Activated CD4-positive, alpha-beta T cell treated with anti-CD3 and anti-CD28 coated beads for 48 hours (primary cell): ENCODE data around the gene IREB2.
A peak's percentile ranks its signal among the peaks of the same experiment; 100 is the strongest.

ENCODE experiments used
- DNase-seq: peaks from one replicate; pipeline ENCODE4 v3.0.0-alpha.2; 2020

IREB2 gene

DNA sequence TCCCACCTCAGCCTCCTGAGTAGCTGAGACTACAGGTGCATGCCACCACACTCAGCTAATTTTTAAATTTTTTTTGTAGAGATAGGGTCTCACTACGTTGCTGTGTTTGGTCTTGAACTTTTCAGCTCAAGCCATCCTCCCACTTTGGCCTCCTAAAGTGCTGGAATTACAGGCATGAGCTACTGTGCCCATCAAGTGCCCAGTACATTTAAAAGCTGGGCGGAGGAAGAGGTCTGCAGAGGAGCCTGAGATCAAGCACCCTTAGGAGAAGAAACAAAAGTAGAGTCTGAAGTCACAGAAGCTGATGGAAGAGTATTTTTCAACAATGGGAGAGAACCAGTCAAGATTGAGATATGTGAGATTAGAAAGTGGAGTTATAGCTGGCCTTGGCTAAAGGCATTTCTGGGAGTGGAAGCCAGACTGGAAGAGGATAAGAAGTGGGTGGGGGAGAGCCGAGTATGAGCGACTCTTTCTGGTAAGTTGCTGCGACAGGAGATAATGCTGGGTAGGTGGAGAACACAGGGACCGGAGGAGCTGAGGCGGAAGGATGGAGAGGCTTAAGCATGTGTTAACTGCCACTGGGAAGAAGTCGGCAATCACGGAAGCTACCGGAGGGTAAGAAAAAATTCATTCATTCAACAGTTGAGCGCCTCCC lies 782 bp upstream of the IREB2 start:
- DNase-seq: no peak

DNA sequence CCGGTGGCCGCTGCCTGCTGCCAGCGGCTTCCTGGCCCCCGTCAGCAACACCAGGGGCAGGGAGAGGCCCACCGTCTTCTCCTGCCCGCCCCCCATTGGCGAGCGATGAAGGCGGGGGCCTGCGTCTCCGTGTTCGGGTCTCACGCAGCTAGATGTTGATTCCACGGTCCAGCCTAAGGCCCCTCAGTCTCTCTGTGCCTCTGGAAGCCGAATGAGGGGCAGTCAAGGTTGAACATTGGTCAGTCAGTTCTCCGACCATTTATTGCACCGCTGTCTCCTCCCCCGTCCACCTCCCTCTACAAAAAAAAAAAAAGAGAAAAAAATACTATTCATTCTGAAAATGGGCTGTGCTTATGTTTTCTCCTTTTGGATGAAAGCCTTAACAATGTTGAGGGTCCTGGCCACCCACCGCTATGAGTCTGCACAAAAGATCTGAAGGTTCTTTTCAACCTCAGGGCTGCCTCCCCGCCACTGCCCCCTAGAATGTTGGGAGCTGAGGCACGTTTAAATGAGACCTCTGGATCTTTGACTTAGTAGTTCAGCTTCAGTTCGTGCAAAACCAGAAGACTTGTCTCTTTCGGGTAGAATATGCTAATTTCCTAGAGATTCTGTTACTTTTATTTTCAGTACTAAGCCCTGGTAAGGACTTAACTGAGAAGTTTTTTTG lies 736 bp downstream of the IREB2 start:
- DNase-seq: peak; percentile 47

DNA sequence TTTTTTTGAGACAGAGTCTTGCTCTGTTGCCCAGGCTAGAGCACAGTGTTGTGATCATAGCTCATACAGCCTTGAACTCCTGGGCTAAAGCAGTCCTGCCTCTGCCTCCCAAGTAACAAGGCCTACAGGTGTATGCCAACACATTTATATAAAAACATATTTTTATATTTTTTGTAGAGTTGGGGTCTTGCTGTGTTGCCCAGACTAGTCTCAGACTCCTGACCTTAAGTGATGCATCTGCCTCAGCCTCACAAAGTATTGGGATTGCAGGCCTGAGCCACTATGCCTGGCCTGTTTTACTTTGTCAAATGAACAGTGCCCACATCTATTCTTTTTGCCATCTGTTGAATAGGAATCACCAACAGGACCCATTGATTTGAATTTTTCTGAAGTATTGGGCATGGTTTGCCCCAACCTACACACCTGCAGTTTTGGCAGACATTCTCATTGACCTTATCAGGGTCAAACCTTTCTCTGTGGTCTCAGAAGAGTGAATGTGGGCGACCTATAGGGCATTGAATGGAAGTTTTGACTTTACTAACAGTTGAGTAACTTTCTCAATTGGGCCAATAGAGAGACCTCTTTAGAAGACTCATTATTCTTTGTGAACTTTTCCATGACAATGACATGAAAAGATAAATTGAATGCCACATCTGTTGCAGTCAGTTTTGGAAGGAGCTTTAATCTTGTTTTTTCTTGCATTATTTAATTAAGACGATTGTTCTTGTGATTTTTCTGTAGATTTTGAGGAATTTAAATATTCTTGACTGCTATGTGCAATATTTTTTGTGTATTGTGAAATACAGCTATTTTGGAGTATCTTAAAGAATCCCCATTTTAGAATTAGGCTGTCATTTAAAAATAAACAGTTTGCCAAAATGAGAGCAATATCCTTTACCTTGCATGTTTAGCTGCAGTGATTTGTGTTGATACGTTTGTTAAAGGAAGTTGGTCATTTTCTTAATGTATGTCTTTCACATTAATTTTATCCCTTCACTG lies 2.7 kb downstream of the IREB2 start:
- DNase-seq: peak; percentile 23

DNA sequence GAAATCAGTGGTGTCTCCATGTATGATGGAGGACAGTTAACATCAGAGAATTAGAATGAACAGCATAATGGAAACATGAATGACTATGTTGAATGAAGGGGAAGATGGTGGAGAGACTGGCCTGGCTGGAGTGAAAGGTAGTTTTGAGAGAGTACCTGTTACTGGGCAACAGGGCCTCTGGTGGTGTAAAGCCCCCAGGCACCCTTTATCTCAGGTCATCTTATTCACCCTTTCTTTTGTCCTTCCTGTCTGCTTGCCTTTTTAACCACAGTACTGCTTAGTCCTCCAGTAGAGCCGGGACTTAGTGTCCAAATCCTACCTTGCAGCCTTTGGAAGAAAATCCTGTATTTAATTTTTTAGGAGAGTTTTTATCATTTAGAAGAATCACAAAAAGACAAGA lies 6.2 kb downstream of the IREB2 start:
- DNase-seq: no peak

DNA sequence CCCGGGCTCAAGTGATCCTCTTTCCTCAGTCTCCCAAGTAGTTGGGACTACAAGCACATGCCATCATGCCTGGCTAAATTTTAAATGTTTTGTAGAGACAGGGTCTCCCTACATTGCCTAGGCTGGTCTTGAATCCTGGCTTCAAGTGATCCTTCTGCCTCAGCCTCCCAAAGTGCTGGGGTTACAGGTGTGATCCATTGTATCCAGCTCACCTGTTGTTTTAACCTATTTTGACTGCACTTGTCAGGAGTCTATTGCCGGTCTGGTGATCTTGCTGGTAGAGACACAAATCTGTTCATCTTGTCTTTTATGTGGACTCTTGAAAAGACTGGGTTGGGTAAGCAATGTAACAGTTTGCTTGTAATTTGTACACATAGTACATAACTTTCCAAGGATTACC lies 7.9 kb downstream of the IREB2 start:
- no peak for DNase-seq

DNA sequence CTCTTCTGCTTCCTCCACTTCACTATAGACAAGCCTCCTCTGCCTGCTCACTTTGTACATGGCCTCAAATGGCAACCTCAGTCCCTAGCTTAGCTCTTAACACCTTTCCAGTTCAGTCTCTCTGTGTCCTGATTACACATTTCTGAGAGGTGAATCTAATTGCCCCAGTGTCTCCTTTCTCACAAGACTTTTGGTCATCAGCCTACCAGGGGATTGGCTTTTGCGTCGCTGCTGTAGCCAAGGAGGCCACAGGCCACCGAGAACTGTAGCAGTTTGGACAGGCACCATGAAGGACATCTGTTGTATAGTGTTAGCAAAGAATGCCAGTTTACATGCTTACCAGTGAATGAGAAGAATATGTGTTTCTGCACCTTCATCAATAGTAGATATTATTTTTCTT lies 8.5 kb downstream of the IREB2 start:
- no peak for DNase-seq

DNA sequence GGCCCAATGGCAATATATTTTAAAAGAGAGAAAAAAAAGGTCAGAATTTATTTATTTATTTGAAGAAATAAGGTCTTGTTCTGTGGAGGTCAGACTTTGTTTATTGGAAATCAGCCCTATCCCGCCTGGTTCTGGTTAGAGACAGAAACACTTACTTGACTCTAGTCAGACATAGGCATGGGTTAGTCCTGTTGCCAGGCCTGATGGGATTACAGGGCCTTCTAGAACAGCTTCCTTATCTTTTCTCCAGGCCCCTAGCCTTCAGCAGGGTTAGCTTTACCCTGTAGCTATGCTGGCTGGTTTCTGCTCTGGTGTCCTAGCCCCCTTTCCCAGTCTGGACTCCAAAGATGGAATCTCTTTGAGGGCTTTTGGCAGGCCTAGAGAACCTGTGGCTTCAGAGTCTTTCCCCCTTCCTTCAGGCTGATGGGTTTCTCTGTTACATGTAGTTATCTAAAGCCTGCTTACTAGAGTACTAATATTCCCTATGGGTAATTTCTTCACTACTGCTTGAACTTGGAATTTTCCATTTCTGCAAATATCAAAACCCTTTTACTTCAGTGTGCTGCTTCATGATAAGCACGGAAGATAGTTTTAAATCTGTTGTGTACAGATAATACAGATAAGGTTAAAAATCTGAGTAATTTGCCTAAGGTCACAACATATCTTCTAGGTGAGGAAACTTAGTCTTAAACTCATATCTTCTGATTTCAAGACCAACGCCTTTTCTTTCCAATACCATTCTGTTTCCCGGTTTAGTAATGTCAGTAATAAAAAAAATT lies 10.6 kb downstream of the IREB2 start:
- no peak for DNase-seq

DNA sequence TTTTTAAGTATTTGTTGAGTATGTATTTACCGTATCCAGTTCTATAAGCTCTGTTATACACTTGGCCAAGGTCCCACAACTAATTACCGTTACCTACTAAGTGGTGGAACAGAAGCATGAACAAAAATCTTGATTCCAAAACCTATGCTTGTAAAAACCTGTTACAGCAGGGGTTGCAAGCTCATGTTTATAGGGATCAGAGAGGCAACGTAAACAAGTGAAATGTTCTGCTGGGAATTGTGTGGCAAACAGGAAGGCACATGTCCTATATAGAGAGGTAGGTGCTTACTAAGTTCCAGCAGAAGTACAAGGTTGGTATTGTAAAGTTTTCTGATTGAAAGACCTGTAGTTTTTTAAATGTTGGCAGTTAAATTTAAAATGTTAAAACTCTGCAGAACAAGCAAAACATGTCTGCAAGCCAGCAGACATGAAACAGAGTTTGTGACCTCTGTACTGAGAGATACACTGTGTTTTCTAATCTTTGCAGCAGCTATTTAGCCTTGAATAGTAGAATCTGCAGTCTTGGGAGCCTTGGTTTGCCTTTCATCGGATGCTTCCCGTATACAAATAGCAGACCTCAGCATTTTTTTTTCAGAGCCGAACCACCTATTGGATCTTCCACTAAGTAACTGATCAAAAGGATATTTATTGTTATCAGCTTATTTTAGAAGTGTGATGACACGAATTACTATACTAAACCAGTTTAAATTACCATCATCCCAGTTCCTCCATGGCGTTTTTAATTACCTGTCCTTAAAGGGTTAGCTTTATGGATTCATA lies 11.4 kb downstream of the IREB2 start:
- DNase-seq: no peak

DNA sequence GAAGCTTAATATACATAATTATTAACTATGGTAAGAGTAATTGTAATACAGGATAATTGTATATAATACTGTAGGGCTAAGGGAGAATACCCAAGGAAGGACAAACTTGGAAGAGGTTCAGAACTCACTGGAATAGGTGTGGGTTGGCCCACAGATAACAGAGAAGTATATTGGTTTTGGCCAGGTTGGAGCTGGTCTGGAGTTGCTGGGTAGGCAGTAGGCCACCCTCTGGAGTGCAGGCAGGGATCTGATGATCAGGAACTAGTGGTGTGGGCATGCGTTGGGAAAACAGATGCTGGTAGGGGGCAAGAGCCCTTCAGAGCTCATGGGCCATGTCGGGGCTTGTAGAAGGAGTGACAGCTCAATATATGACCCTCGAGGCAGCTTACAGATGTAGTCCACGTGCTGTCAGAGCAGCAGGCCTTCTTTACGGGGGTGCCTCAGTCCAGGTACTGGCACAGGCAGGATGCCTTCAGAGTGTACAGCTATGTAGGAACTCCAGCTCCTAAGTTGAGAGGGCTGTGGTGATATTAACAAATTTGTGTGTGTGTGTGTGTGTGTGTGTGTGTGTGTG lies 12.4 kb downstream of the IREB2 start:
- DNase-seq: no peak

DNA sequence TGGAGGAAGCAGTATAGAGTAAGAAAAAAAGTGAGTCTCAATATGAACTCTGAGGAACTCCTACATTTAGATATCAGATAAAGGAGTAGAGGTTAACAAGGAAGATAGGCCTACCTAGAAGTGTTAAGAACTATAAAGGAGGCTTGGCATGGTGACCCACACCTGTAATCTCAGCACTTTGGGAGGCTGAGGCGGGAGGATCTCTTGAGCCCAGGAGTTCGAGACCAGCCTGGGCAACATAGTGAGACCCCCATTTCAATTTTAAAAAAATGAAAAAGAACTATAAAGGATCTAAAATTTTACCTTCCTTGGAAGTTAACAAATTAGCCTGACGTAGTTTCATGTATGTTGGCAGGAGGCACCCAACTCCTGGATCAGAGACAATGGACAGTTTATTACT lies 14.5 kb downstream of the IREB2 start:
- no peak for DNase-seq

DNA sequence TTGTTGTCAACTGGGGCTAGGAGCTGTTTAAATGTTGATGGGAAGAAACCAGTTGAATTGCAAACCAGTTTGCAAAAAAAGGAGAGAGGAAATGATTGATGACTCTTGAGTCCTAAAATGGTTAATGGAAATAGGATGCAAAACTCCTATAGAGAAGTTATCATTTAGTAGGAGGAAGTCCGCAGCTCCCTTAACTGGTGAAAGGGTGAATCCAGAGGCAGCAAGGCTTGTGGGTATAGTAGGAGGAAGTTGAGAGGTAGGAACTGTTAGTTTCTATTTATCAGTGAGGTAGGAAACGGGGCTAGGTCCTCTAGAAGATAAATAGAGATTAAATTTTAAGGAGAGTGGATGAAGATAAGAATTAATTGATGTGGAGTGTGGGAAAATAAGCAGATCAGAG lies 15.4 kb downstream of the IREB2 start:
- no peak for DNase-seq

DNA sequence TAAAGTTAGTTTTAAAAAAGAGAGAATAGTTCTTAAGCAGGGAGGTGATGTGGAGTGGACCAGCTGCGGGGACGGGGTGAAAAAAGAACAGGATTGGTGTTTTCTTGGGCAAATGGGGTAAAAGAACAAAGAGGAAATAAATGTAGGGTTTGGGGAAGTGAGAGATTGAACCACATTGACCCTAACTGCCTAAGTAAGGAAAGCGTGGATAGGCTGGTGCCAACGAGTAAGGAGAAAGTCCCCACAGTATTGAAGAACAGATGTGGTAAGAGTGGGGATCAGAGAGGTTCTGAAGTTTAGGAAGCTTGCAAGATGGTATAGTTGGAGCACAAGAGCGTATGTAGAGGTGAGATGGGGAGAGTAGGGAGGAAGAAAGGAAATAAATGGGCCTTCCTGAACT lies 17.0 kb downstream of the IREB2 start:
- no peak for DNase-seq

DNA sequence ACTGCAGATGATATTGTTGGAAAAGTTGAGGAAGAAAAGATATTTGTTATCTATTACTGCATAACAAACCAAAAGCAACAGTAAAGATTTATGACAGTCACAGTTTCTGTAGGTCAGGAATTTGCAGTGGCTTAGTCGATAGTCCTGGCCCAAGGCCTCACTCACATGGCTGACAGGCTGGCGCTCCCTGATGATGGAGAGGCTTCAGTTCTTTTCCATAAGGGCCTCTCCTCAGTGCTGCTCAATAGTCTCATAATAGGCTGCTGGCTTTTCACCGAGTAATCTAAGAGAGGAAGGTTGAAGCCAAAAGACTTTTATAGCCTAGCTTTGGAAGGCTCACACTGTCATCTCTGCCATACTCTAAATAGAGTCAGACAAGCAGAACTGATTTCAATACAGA lies 17.7 kb downstream of the IREB2 start:
- no peak for DNase-seq

DNA sequence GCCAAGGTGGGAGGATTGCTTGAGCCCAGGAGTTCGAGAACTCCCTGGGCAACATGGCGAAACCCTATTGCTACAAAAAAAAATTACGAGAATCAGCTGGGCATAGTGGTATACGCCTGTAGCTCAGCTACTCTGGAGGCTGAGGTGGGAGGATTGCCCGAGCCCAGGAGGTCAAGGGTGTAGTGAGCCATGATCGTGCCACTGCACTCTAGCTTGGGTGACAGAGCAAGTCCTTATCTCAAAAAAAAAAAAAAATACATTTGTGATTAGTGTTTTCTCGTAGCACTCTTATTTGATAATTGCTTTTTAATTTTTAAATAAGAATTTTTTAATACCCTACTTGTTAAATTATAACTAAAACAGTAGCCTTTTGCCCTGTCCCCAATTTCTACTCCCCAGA lies 18.4 kb downstream of the IREB2 start:
- DNase-seq: no peak

DNA sequence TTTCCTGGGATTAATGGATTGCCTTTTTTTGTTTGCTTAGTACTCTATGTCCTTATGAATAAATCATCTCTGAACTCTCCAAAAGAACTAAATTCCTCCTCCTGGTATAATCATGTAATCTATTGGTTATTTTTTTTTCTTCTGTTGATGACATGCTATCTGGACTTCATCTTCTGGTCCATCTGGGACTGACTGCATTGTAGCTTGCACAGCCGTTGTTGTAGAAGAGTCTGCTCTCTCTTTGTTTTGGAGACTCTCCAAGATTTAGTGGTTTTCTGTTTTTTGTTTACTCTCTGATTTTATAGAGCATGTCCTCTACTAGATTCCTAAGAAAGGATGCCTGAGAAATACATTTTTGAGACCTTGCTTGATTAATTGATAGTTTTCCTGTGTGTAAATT lies 19.1 kb downstream of the IREB2 start:
- DNase-seq: no peak

DNA sequence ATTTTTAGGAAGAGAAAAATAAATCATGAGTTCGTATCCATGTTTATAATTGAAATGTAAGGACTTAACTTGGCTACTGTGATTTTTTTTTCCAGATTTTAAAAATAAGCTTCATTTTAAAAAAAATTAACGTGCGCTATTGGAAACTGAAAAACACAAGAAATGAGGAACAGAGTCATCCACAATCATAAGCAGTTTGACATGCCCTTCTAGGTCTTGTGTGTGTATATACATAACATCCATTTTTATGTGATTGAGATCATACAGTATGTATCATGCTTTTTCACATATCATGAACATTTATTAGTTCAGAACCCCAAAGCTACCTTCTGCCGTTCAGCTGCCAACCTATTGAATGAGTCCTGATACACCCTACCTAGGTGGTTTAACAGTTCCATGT lies 22.7 kb downstream of the IREB2 start:
- no peak for DNase-seq

DNA sequence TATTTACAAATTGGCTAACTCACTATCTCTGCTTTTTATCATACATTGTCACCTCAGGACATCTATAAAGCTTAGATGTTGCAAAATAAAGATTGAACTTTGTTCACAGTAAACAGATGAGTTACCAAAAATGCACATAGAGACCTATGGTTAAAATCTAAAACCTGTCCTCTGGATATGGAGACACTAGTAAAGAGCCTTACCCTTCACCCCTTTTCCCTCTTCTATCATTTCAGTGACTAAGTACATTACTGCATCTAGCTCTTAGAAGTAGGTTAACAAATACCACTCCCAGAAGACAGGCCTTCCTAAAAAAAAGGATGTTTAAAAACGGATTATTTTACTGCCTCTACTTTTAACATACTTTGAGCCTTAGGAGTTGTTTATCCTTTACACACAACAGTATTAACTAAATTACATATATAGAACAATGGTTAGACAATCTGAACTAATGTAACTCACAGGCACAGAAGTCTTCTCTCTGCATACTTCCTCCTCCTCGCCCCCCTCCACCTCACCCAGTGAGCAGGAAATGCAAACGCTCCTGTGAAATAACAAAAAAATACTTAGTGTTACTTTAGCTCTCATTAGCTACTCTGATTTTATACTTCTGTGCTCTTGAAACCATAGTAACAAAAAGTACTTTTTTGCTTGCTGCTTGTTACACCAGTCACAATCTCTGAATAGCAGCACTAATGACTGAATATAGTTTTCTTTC lies 23.3 kb downstream of the IREB2 start:
- DNase-seq: no peak

DNA sequence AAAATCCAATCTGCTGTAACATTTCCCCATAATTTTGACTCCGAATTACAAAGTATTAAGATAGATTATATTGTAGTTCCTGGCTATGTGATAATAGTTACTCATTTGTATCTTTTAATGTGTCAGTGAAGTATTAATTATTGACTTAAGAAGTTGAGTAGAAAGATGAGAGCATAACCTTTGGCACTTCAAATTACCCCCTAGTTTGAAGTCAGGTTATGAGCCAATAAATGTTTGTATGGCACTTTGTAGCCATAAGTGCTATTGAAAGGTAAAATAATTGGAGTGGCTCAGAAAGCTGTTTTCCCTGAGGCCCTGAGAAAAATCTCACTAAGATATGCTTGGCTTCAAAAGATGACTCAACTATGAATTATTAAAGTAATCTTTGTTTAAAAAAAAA lies 31.0 kb downstream of the IREB2 start:
- no peak for DNase-seq

DNA sequence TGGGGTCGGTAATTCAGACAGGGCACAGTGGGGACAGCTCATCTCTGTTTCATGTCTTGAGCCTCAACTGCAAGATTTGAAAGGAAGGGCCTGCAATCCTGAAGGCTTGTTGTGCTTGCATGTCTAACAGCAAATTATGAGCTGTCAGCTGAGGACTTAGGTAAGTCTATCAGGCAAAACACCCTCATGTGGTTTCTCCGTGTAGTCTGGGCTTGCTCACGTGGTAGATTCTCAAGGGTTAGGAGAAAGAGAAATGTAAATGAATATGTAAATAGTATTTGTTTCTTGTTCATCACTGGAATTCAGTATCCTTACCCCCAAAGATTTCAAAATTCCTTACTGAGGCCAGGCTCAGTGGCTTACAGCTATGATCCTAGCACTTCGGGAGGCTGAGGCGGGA lies 39.3 kb downstream of the IREB2 start:
- no peak for DNase-seq

DNA sequence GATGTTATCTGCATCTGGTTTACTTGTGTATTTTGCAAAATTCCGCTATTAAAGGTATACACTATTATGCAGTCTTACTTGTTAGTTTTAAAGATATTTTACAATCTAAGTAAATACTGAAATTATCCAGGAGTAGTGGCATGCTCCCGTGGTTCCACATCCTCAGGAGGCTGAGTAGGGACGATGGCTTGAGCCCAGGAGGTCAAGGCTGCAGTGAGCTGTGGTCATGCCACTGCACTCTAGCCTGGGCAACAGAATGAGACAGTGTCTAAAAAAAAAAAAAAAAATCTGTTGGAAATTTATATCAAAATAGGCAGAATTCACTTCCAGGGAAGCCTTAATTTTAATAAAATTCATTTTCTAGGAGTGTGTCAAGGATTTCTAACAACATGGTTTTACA lies 41.6 kb downstream of the IREB2 start:
- no peak for DNase-seq

DNA sequence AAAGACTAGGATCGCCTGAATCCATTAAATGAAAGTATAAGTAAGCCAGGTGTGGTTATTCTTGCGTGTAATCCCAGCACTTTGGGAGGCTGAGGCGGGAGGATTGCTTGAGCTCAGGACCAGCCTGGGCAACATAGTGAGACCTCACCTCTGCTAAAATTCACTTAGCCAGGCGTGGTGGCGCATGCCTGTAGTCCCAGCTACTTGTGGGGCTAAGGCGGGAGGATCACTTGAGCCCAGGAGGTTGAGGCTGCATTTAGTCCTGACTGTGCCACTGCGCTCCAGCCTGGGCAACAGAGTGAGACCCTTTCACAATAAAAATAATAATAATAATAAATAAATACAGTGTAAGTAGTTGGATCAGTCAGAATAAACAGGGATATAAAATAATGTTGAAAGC lies 43.9 kb downstream of the IREB2 start:
- no peak for DNase-seq
